ENCODE data around the gene ADGRA3. TPM values are rescaled to one million over a fixed set of nuclear protein-coding genes. Genes with fewer than 3 reads are reported as not detected.

Gene ADGRA3
- polyA plus RNA-seq, 1 donor from 2014 or later, result 40.5 TPM

DNA sequence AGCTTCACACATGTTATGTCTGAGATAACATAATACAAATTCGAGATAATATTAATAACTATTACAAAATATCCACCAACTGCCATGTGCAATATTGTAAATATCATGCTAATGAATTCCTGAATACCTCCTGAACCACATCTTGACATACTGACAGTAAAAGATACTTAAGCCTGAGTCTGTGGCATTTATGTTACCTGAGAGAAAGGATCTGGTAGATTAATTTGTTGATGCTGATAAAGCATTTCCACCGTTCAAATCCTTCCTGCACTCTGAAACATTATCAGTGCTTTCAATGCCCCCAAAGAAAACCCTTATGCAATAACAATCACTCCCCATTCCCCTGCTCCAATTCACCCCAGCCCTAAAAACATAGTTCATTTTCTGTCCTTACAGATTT lies 38.8 kb upstream of the ADGRA3 start:
- peak overlapping the region; percentile 42 for H3K4me2 ChIP-seq (ENCODE audit: low read length)
- no peaks in the 10 kb centered on the region for H3K27me3 ChIP-seq (ENCODE audit: insufficient read depth, low read depth, low read length)
- peak overlapping the region; percentile 1 for H3K4me3 ChIP-seq (ENCODE audit: low read length)
- no peaks in the 10 kb centered on the region for H4K20me1 ChIP-seq (ENCODE audit: insufficient read depth)
- H3K9ac ChIP-seq (ENCODE audit: low read length), result peak overlapping the region; percentile 17
- H3K79me2 ChIP-seq (replicated peaks; ENCODE audit: insufficient read depth, low read length), result no peaks in the 10 kb centered on the region
- H2AFZ ChIP-seq (ENCODE audit: low read depth, low read length), result peak overlapping the region; percentile 11
- no peaks in the 10 kb centered on the region for H3K9me2 ChIP-seq (ENCODE audit: insufficient read depth, low read length)
- peak; percentile 69 for TF ChIP-seq EP300 (conservative IDR thresholded peaks at IDR 0.05; ENCODE audit: poor library complexity, severe bottlenecking)
- peak; percentile 53 for TF ChIP-seq POLR2AphosphoS5 (IDR thresholded peaks at IDR 0.05)
- TF ChIP-seq MXI1 (conservative IDR thresholded peaks at IDR 0.05; ENCODE audit: poor library complexity, severe bottlenecking), result no peak
- H3F3A ChIP-seq (ENCODE audit: insufficient read depth, low read length, poor library complexity, severe bottlenecking), result no peaks in the 10 kb centered on the region
- peak overlapping the region; percentile 83 for H3K27ac ChIP-seq (ENCODE audit: low read length)
- no peaks in the 10 kb centered on the region for H3K9me3 ChIP-seq (ENCODE audit: low read length)
- no peaks in the 10 kb centered on the region for H3K36me3 ChIP-seq (ENCODE audit: insufficient read depth, low read length)

DNA sequence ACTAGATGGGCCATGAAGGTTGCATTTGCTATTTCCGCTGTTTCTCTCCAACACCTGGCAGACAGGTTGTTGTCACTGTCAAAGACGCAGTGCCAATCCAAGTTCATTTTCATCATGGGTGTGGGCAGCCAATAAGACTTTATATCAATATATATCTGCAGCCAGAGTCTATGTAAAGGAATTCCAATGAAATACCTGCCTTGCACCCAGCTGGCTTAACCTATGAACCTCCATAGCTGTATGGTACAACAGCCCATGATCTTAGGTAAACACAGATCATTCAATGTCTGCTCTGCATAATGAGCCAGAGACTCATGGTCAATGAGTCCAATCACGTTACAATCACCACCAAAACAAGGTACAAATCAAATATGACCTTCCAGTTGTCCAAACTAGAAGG lies 37.7 kb upstream of the ADGRA3 start:
- H3K36me3 ChIP-seq (ENCODE audit: insufficient read depth, low read length), result no peaks in the 10 kb centered on the region
- no peak overlapping the region for H3K9ac ChIP-seq (ENCODE audit: low read length)
- H3F3A ChIP-seq (ENCODE audit: insufficient read depth, low read length, poor library complexity, severe bottlenecking), result no peaks in the 10 kb centered on the region
- no peak overlapping the region for H2AFZ ChIP-seq (ENCODE audit: low read depth, low read length)
- no peaks in the 10 kb centered on the region for H3K79me2 ChIP-seq (replicated peaks; ENCODE audit: insufficient read depth, low read length)
- no peaks in the 10 kb centered on the region for H4K20me1 ChIP-seq (ENCODE audit: insufficient read depth)
- H3K9me2 ChIP-seq (ENCODE audit: insufficient read depth, low read length), result no peaks in the 10 kb centered on the region
- no peaks in the 10 kb centered on the region for H3K9me3 ChIP-seq (ENCODE audit: low read length)
- TF ChIP-seq TAF1 (IDR thresholded peaks at IDR 0.05; ENCODE audit: low read depth) (no peak), RAD21 (conservative IDR thresholded peaks at IDR 0.05) (no peak), SMC3 (conservative IDR thresholded peaks at IDR 0.05; ENCODE audit: poor library complexity) (no peak), CTCF (IDR thresholded peaks at IDR 0.05; ENCODE audit: poor library complexity, severe bottlenecking) (no peak), EZH2 (IDR thresholded peaks at IDR 0.05; ENCODE audit: borderline replicate concordance, insufficient read depth, low read length, poor library complexity, severe bottlenecking) (no peak), EP300 (conservative IDR thresholded peaks at IDR 0.05; ENCODE audit: poor library complexity, severe bottlenecking) (no peak), POLR2AphosphoS5 (IDR thresholded peaks at IDR 0.05) (no peak), MXI1 (conservative IDR thresholded peaks at IDR 0.05; ENCODE audit: poor library complexity, severe bottlenecking) (no peak)
- TF ChIP-seq, protein P1, sequence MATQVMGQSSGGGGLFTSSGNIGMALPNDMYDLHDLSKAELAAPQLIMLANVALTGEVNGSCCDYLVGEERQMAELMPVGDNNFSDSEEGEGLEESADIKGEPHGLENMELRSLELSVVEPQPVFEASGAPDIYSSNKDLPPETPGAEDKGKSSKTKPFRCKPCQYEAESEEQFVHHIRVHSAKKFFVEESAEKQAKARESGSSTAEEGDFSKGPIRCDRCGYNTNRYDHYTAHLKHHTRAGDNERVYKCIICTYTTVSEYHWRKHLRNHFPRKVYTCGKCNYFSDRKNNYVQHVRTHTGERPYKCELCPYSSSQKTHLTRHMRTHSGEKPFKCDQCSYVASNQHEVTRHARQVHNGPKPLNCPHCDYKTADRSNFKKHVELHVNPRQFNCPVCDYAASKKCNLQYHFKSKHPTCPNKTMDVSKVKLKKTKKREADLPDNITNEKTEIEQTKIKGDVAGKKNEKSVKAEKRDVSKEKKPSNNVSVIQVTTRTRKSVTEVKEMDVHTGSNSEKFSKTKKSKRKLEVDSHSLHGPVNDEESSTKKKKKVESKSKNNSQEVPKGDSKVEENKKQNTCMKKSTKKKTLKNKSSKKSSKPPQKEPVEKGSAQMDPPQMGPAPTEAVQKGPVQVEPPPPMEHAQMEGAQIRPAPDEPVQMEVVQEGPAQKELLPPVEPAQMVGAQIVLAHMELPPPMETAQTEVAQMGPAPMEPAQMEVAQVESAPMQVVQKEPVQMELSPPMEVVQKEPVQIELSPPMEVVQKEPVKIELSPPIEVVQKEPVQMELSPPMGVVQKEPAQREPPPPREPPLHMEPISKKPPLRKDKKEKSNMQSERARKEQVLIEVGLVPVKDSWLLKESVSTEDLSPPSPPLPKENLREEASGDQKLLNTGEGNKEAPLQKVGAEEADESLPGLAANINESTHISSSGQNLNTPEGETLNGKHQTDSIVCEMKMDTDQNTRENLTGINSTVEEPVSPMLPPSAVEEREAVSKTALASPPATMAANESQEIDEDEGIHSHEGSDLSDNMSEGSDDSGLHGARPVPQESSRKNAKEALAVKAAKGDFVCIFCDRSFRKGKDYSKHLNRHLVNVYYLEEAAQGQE (IDR thresholded peaks at IDR 0.05; ENCODE audit: borderline replicate concordance), result no peak
- no peak overlapping the region for H3K4me2 ChIP-seq (ENCODE audit: low read length)
- H3K27me3 ChIP-seq (ENCODE audit: insufficient read depth, low read depth, low read length), result no peaks in the 10 kb centered on the region
- H3K27ac ChIP-seq (ENCODE audit: low read length), result no peak overlapping the region
- H3K4me3 ChIP-seq (ENCODE audit: low read length), result no peak overlapping the region

GRCh38 chr4:22552812-22553211 lies 36.9 kb upstream of the ADGRA3 start:
- H2AFZ ChIP-seq (ENCODE audit: low read depth, low read length), result no peak overlapping the region
- H3K27ac ChIP-seq (ENCODE audit: low read length), result no peak overlapping the region
- H3K36me3 ChIP-seq (ENCODE audit: insufficient read depth, low read length), result no peaks in the 10 kb centered on the region
- TF ChIP-seq EP300 (conservative IDR thresholded peaks at IDR 0.05; ENCODE audit: poor library complexity, severe bottlenecking) (no peak), SMC3 (conservative IDR thresholded peaks at IDR 0.05; ENCODE audit: poor library complexity) (no peak), EZH2 (IDR thresholded peaks at IDR 0.05; ENCODE audit: borderline replicate concordance, insufficient read depth, low read length, poor library complexity, severe bottlenecking) (no peak), CTCF (IDR thresholded peaks at IDR 0.05; ENCODE audit: poor library complexity, severe bottlenecking) (no peak), POLR2AphosphoS5 (IDR thresholded peaks at IDR 0.05) (no peak), RAD21 (conservative IDR thresholded peaks at IDR 0.05) (no peak), TAF1 (IDR thresholded peaks at IDR 0.05; ENCODE audit: low read depth) (no peak), MXI1 (conservative IDR thresholded peaks at IDR 0.05; ENCODE audit: poor library complexity, severe bottlenecking) (no peak)
- TF ChIP-seq, protein P1 (IDR thresholded peaks at IDR 0.05; ENCODE audit: borderline replicate concordance), result no peak
- H3K9me3 ChIP-seq (ENCODE audit: low read length), result no peaks in the 10 kb centered on the region
- H3K9ac ChIP-seq (ENCODE audit: low read length), result no peak overlapping the region
- H3K79me2 ChIP-seq (replicated peaks; ENCODE audit: insufficient read depth, low read length), result no peaks in the 10 kb centered on the region
- no peak overlapping the region for H3K4me2 ChIP-seq (ENCODE audit: low read length)
- H4K20me1 ChIP-seq (ENCODE audit: insufficient read depth), result no peaks in the 10 kb centered on the region
- H3K27me3 ChIP-seq (ENCODE audit: insufficient read depth, low read depth, low read length), result no peaks in the 10 kb centered on the region
- no peaks in the 10 kb centered on the region for H3F3A ChIP-seq (ENCODE audit: insufficient read depth, low read length, poor library complexity, severe bottlenecking)
- H3K9me2 ChIP-seq (ENCODE audit: insufficient read depth, low read length), result no peaks in the 10 kb centered on the region
- no peak overlapping the region for H3K4me3 ChIP-seq (ENCODE audit: low read length)
